ENCODE measurements around the gene BRMS1L.
A peak's percentile ranks its signal among the peaks of the same experiment; 100 is the strongest.

BRMS1L gene

DNA sequence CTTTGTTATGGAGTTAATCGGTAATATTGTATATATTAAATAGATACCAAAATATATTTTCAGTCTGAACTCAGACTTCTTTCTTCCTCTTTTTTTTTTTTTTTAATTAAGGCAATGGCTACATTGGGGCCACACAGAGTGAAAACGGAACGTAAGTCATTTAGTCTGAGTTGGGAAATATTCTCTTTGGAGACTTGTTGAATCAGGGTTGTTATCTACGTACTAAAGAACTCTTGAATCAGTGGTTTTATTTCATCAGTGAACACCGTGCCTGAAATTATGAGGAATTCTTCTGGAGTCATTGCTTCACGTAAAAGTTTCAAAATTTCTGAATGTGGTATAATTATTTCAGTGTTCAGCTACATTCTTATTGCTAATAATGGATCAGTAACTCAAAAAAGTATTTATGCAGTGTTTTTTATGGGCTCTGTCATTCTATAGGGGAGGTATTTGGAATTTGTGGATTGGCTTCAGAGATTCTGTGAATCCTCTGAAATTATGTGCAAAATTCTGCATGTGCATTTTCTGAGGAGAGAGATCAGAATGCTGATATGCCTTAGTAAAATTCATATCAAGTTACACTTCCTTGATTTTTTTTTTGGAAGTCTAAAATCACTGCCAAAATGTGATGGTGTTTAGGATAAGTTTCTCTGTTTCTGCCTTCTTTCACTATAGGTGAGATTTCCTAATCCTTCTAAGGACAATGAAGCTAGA is 39.6 kb downstream of the BRMS1L start:
- DNase-seq (ENCODE audit: low spot score) = no peak

DNA sequence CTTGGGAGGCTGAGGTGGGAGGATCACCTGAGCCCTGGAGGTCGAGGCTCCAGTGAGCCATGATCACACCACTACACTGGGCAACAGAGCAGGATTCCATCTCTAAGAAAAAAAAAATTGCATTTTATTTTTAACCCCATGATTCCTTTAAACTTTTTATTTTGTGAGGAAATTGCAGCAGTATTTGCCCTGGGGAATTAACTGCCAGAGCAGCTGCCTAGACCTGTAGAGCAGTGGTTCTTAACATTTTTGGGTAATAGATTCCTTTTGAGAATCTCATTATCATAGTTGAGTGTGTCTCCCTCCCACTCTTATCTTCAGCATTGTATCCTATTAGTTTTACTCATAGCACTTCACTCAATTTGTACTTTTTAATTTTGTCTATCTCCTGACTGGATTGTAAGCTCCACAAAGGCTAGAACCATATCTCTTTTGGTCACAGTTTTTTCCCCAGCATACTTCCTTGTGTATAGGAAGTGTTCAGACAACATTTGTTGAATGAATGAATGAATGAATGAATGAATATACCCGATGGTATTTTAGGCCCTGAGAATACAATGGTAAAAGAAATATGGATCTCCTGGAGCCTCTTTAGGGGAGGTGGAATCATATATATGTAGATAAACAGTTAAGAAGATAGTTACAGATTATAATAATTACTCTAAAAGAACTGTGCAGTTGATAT is 40.6 kb downstream of the BRMS1L start:
- DNase-seq (ENCODE audit: low spot score) = no peak

DNA sequence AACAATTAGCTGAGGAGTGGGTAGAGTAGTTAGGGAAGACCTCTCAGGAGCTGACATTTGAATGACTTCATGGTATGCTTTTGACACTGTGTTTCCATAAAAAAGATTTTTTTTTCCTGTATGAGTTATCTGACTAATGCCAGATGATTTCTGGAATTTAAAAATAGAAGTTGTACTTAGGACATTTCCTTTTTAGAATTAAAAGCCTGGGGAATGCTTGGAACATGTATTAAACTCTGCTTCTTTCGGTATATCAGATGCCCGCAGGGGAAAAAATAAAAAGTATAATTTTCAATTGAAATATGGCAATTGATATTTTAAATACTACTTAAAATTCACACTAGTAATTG is 41.1 kb downstream of the BRMS1L start:
- no peak for DNase-seq (ENCODE audit: low spot score)

GRCh38 chr14:35875296-35875695 is 49.2 kb downstream of the BRMS1L start:
- DNase-seq (ENCODE audit: low spot score) = no peak

GRCh38 chr14:35877276-35877675 is 51.1 kb downstream of the BRMS1L start:
- DNase-seq (ENCODE audit: low spot score) = no peak

DNA sequence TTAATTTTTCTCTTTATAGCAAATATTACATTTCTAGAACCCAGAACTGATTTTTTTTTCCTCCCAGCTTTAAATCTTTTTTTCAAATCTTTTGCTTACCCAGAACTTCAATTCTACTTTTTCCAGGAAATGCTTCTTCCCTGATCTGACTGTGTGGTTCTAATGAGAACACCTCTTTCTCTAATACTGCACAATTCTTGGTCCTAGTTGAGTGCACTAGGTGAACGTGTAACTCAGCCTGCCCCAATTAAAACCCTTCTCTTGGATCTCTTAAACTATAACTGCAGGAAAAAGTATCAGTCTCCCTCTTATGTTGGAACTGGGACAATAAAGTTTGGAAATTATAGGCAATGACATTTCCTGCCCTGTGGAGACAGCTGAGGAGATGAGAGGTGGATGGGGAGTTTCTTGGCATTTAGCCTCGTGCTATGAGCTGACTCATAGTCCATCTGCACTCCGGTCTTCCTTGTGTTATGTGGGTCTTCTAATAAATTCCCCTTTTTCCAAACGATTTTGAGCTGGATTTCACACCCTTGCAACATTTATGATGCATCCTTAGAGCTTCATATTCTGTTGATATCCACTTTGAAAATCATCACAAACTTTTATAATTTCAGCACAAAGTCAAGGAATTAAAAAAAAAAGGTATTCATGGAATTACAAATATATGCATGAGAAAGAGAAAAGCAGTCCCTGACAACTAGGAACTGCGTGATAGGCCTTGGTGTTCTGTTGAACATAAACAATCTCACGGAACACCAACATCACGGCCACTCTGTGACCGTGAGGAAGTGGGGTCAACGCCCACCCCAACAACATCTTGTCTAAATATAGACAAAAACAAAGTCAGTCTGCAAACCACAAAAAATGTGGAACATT is 52.4 kb downstream of the BRMS1L start:
- DNase-seq (ENCODE audit: low spot score) = no peak

- DNase-seq (ENCODE audit: low spot score) = no peak
These were observed 53.1 kb downstream of the BRMS1L start for GRCh38 chr14:35879151-35879648.

DNA sequence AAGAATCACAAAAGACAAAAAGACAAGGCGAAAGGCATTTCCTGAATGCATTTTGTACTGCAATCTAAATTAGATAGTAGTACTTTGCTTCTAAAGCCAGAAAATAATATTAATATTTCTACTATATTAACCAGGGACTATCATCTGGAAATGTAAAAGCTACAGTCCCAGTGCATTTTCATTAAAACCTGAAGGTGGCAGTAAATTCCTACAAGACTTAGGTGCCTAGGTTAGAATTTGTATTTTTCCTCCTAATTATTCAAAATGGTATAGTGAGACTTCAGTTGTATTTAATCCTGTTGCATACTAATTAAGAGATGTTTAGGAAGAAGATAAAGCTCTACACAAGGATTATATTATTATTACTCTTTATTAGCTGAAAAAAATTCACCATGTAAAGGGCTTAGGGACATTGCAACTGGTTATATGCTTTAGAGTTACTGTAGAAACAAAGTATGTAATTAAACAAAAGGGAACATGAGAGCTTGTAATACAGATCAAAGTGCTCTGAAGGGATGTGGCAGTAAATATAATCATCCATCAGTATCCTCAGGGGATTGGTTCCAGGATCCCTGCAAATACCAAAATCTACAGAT is 53.6 kb downstream of the BRMS1L start:
- peak; percentile 43 for DNase-seq (ENCODE audit: low spot score)

GRCh38 chr14:35881280-35881679 is 55.1 kb downstream of the BRMS1L start:
- DNase-seq (ENCODE audit: low spot score) = no peak

DNA sequence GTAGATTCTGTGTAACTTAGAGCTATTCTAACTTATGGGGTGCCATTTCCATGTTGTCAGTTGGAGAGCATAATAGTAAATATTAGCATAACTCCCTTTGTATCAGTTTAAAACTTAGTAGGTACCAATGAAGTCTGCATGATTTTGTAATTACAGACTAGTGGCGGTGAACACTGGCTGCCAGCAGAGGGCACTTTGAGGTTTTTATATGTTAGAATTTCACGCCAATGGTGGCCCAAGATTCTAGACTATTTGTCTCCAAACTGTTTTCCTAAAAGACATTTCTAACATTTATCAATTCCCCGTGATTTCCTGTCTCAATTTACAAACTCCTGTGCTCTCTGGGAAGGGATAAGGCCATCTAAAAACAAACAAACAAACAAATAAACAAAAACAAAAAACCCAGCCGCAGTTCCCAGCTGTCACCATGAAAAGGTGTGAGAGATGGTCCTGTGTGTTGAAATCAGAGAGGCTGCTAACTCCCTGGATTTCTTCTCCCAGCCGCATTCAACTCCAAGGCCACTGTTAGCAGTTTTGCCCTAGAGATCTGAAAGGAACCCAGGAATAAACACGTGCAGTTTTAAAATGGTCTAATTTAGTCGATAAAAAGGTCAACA is 57.6 kb downstream of the BRMS1L start:
- DNase-seq (ENCODE audit: low spot score) = peak; percentile 75

GRCh38 chr14:35890308-35890707 is 64.2 kb downstream of the BRMS1L start:
- no peak for DNase-seq (ENCODE audit: low spot score)

GRCh38 chr14:35895256-35895655 is 69.1 kb downstream of the BRMS1L start:
- DNase-seq (ENCODE audit: low spot score) = no peak

DNA sequence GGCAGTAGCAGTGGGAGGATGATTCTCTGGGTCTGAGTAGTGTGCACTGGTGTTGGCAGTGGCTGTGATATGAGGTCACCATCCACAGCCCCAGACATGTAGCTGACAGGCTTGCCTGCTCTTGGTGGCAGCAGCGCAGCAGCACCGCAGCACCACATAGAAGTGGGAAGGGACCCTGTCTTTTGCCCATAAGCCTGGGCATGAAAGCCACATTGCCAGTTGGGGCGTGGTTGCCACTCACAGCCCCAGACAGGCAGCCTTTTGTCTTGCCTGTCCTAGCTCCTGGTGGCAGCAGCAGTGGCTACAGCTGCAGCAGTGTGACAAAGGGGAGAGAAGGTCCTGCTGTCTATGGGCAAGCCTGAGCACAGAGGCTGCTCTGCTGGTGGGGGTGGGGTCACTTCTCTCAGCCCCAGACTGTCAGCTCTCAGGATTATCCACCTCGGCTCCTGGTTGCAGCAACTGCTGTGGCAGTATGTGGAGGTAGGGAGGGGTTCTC is 71.5 kb downstream of the BRMS1L start:
- DNase-seq (ENCODE audit: low spot score) = peak; percentile 98

DNA sequence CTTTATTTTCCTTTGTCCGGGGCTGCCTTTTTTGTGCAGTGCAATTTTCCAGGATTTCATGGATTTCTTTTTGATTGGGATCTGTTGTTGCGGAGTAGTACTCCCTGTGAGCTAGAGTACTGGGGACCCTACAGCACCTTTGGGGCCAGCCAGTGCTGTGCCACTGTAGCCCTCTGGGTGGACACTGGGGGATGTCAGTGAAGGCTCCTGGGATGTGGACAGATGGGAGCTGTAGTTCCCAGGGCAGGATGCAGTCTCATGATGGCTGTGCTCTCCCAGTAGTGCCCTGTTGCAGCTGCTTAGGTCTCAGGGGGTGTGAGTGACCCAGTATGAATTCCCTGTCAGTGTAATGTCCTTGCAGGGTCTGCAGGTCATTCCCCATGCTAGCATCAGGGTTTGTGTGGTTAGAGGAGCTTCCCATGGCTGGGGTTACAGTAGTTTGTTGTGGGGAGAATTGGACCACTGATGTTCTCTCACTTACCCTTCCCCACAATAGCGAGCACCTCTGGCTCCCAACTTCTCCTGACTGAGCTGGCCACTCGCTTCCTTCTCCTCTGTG is 72.2 kb downstream of the BRMS1L start:
- DNase-seq (ENCODE audit: low spot score) = peak; percentile 82

DNA sequence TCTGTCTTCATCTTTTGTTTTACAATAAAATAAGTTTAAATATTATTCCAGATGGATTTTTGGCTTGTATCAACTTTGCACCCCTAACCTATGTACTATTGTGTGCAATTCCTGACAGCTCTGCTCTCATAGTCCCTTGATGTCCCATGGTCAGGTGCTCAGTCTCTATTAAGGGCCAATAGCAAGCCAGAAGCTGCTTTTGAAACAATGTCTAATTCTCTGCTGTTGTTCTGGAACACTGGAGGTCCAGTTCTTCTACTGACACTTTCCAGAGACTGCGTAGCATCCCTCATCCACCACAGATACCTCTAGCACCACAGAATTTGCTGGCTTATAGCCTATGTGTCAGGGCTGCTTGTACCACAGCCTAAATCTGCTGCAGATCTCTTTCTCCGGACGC is 74.6 kb downstream of the BRMS1L start:
- peak; percentile 79 for DNase-seq (ENCODE audit: low spot score)

GRCh38 chr14:35909665-35910064 is 83.5 kb downstream of the BRMS1L start:
- no peak for DNase-seq (ENCODE audit: low spot score)

DNA sequence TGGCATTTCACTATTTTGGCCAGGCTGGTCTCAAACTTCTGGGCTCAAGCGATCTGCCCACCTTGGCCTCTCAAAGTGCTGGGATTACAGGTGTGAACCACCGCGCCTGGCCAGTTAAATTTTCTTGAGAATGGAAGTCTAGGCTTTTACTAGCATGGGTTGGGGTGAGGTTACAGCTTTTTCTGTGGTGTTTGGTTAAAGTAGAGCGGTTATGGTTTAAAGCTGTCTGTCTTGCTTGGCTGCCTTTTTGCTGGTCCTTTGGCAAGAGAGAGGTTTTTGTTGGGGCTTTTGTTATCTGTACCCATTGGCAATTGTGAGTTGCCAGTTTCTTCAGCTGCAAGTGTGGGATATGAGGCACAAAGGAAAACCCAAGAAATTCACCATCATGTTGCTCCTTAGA is 84.1 kb downstream of the BRMS1L start:
- no peak for DNase-seq (ENCODE audit: low spot score)

GRCh38 chr14:35911097-35911496 is 85.0 kb downstream of the BRMS1L start:
- no peak for DNase-seq (ENCODE audit: low spot score)

- no peak for DNase-seq (ENCODE audit: low spot score)
These were observed 89.0 kb downstream of the BRMS1L start for GRCh38 chr14:35915185-35915584.

GRCh38 chr14:35915775-35916174 is 89.6 kb downstream of the BRMS1L start:
- no peak for DNase-seq (ENCODE audit: low spot score)
